ENCODE data around the gene SLC12A8.

GRCh38 chr3:125098611-125099291 is 113.8 kb downstream of the SLC12A8 start:
- TF ChIP-seq CTCF (IDR thresholded peaks at IDR 0.05) (no peak), EZH2 (IDR thresholded peaks at IDR 0.05) (no peak)
